HG03196 (cell line): ENCODE data around the gene MAGEB4.

Source experiments
- ATAC-seq: cut with Tn5 transposase; IDR thresholded peaks from one replicate; pipeline ENCODE4 v1.9.1; 2021; ENCODE audit not compliant: unreplicated experiment

MAGEB4 gene

DNA sequence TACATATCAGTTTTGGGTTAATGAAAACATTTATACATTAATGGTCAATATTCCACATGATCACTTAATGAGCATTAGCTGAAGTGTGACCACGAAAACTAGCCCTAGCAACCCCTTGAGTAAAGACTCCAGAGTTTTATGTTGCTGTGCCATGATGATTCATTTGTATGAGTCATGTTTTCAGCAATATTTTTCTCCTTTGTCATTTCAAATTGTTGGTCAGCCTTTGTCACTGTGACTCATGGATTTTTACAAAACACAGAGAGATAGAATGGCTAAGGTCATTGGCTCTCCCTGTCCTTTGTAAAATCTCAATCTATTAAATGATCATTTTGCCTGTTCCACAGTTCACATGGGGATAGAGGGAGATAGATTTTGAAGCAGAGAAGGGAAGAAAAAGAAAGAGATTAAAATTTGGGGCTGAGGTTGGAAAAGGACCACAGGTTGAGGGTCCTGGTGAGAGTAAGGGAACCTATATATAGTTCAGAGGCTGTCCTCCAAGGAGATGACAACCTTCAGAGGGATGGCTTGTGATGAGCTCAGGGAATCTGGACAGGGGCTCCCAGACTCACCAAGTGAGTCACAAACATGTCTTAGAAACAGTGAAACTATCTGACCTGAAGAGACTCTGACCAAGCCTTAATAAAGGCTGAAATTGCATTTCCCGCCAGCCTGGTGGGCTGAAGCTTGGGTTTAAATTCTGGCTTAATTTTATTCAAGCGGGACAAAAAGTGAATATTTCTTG is 41.8 kb downstream of the MAGEB4 start:
- no peak for ATAC-seq
